HEK293 (cell line): ENCODE data around the gene SPEG.

Experiments used
- CTCF ChIA-PET: fragments of 350-600 bp; formaldehyde crosslinking; extraction: SDS; loops from one replicate; lab custom pipeline; 2021; ENCODE audit warnings: antibody characterized with exemption; lab: Yijun Ruan, JAX
- POLR2A ChIA-PET: fragments of 300-600 bp; formaldehyde crosslinking; extraction: SDS; loops from one replicate; lab custom pipeline; 2020; ENCODE audit warnings: antibody characterized with exemption, inconsistent platforms; lab: Yijun Ruan, JAX
- H3K27ac ChIP-seq: fragments of 200-500 bp; sonication (Bioruptor generic); 2 replicates; pipeline ENCODE4 v1.5.1; 2014; ENCODE audit warnings: low read depth, low read length, control low read depth, inconsistent platforms; ENCODE audit errors: extremely low read depth
- H3K36me3 ChIP-seq, 2 experiments: fragments of 200-500 bp in 1 of 2; sonication (Bioruptor generic) in 1 of 2; 1 replicate in 1 of 2; 2 replicates in 1 of 2; pipeline ENCODE4 v1.5.1; 2014 to 2017; ENCODE audit warnings: inconsistent platforms in 2 of 2, low read length in 2 of 2; ENCODE audit not compliant: control insufficient read depth in 2 of 2, insufficient read depth in 1 of 2
- H3K4me1 ChIP-seq: fragments of 200-500 bp; sonication (Bioruptor generic); 2 replicates; pipeline ENCODE4 v1.5.1; 2014; ENCODE audit warnings: mild to moderate bottlenecking, low read length, inconsistent platforms; ENCODE audit not compliant: control insufficient read depth, insufficient read depth
- H3K4me3 ChIP-seq: 2 replicates; pipeline ENCODE4 v1.5.1; 2011; ENCODE audit warnings: low read depth, mild to moderate bottlenecking, control low read depth, low read length, moderate library complexity
- H3K9me3 ChIP-seq: fragments of 200-500 bp; sonication (Bioruptor generic); 2 replicates; pipeline ENCODE4 v1.5.1; 2014; ENCODE audit warnings: low read depth, low read length, inconsistent platforms; ENCODE audit not compliant: control insufficient read depth, insufficient read depth
- GLIS1 ChIP-seq: fragments of 450-650 bp; formaldehyde crosslinking; IDR thresholded peaks from 2 replicates; pipeline ENCODE4 v1.5.1; 2016; ENCODE audit warnings: missing biosample characterization, missing genetic modification characterization
- PRDM1 ChIP-seq: fragments of 450-650 bp; formaldehyde crosslinking; IDR thresholded peaks from 2 replicates; pipeline ENCODE4; 2016; ENCODE audit warnings: missing biosample characterization, missing genetic modification characterization
- ZNF112 ChIP-seq: fragments of 450-650 bp; formaldehyde crosslinking; IDR thresholded peaks from 2 replicates; pipeline ENCODE4 v1.5.0; 2017; ENCODE audit warnings: missing biosample characterization, missing genetic modification characterization
- ZNF335 ChIP-seq: fragments of 450-650 bp; formaldehyde crosslinking; conservative IDR thresholded peaks from 2 replicates; pipeline ENCODE4 v1.5.1; 2016; ENCODE audit warnings: missing biosample characterization, missing genetic modification characterization
- ZNF629 ChIP-seq: fragments of 450-650 bp; formaldehyde crosslinking; IDR thresholded peaks from 2 replicates; pipeline ENCODE4 v1.5.1; 2017; ENCODE audit warnings: missing biosample characterization, missing genetic modification characterization
- ZNF677 ChIP-seq: fragments of 450-650 bp; IDR thresholded peaks from 2 replicates; pipeline ENCODE4 v1.5.0; 2018; ENCODE audit warnings: missing biosample characterization, mild to moderate bottlenecking, missing genetic modification characterization, moderate library complexity
- TF ChIP-seq, protein P1 (sequence below): fragments of 450-650 bp; formaldehyde crosslinking; conservative IDR thresholded peaks from 2 replicates; pipeline ENCODE4 v1.5.1; 2016; ENCODE audit warnings: low read depth, missing biosample characterization, missing genetic modification characterization
- TF ChIP-seq, protein P2 (sequence below): fragments of 450-650 bp; formaldehyde crosslinking; IDR thresholded peaks from 2 replicates; pipeline ENCODE4 v1.5.1; 2016; ENCODE audit warnings: missing biosample characterization, missing genetic modification characterization
- TF ChIP-seq, protein P3 (sequence below): fragments of 450-650 bp; formaldehyde crosslinking; IDR thresholded peaks from 2 replicates; pipeline ENCODE4 v1.5.1; 2016; ENCODE audit warnings: missing biosample characterization, missing genetic modification characterization
- TF ChIP-seq, protein P4 (sequence below): fragments of 450-650 bp; formaldehyde crosslinking; IDR thresholded peaks from 2 replicates; pipeline ENCODE4 v1.5.1; 2016; ENCODE audit warnings: missing biosample characterization, missing genetic modification characterization
- TF ChIP-seq, protein P5 (sequence below): fragments of 450-650 bp; formaldehyde crosslinking; IDR thresholded peaks from 2 replicates; pipeline ENCODE4 v1.5.1; 2016; ENCODE audit warnings: missing biosample characterization, missing genetic modification characterization
- TF ChIP-seq, protein P6 (sequence below): fragments of 450-650 bp; formaldehyde crosslinking; IDR thresholded peaks from 2 replicates; pipeline ENCODE4 v1.5.1; 2016; ENCODE audit warnings: missing biosample characterization, missing genetic modification characterization
- TF ChIP-seq, protein P7 (sequence below): fragments of 450-650 bp; formaldehyde crosslinking; IDR thresholded peaks from 2 replicates; pipeline ENCODE4 v1.5.1; 2016; ENCODE audit warnings: missing biosample characterization, missing genetic modification characterization, low read depth

Gene SPEG

DNA sequence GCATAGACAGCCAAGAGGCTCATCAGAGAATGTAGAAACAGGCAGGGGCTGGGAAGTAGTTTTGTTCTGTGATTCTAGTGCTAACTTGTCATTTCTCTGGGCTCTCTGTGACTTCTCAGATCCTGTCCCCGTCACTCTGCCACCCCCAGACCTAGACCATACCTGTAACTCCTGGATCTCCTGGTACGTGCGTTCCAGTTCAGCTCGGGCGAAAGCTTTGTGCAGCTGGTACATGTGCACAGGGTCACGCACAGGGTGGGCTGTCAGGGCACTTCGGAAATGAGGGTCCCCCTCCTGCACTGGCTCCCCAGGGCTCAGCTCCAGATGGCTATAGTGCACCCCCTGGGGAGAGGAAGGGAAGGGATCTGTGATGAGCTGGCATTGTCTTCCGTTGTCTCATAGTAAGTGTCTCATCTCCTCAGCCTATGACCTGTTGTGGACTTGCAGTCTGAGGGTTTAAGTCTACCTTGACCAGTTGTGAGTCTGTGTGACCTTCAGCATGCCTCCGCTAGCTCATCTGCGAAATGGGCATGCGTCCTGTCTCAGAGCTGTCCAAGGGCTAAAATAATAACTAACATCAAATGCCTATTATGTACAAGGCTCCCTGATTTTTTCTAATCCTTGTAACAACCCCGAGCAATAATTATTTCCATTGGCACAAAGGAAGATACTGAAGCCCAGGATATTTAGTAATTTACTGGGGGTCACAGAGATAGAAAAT is 106.3 kb downstream of the SPEG start (continued):
- TF ChIP-seq, protein P1, sequence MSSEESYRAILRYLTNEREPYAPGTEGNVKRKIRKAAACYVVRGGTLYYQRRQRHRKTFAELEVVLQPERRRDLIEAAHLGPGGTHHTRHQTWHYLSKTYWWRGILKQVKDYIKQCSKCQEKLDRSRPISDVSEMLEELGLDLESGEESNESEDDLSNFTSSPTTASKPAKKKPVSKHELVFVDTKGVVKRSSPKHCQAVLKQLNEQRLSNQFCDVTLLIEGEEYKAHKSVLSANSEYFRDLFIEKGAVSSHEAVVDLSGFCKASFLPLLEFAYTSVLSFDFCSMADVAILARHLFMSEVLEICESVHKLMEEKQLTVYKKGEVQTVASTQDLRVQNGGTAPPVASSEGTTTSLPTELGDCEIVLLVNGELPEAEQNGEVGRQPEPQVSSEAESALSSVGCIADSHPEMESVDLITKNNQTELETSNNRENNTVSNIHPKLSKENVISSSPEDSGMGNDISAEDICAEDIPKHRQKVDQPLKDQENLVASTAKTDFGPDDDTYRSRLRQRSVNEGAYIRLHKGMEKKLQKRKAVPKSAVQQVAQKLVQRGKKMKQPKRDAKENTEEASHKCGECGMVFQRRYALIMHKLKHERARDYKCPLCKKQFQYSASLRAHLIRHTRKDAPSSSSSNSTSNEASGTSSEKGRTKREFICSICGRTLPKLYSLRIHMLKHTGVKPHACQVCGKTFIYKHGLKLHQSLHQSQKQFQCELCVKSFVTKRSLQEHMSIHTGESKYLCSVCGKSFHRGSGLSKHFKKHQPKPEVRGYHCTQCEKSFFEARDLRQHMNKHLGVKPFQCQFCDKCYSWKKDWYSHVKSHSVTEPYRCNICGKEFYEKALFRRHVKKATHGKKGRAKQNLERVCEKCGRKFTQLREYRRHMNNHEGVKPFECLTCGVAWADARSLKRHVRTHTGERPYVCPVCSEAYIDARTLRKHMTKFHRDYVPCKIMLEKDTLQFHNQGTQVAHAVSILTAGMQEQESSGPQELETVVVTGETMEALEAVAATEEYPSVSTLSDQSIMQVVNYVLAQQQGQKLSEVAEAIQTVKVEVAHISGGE (tag by site-specific recombination): no peak

DNA sequence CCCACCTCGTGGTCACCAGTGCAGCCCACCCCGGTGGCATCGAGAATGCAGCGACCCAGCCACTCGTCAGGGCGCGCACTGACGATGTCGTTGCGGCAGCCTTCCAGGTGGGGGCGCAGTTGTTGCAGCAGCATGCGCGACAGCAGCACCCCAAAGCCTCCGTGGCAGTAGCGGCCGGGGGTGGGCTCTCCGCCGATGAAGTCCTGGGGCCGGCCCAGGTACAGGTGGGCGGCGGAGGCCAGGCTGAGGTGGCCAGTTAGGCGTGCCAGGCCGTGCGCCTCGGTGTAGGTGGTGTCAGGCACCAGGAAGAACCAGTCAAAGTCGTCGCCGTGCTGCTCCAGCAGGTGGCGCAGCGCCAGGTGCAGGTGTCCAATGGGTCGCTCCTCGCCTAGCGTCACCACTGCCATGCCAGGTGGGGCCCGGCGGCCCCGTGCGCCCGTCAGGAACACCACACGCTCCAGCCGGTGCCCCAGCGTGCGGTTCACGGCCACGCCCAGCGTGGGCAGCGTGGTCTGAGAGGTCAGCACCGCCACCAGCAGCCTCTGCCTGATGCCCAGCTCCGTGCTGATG is 107.1 kb downstream of the SPEG start:
- Histone ChIP-seq H3K27ac (no peak overlapping the region), H3K4me3 (peak overlapping the region; percentile 25), H3K4me1 (no peaks in the 10 kb centered on the region), H3K36me3 (peaks cover 0 to 32% of the 10 kb centered on the region in 2 experiments; a peak in 1 of 3 replicates), H3K9me3 (no peaks in the 10 kb centered on the region)
- CTCF ChIA-PET: interaction anchor here (0.5 to 7.2 kb wide), 82 partner anchors 10 to 1789 kb away, joined by 3 to 112 read pairs (median 4); partner anchors contain the start of genes GMPPA, INHA, OBSL1 and STK11IP
- POLR2A ChIA-PET: interaction anchor here (0.5 to 1.1 kb wide), 5 partner anchors 30 to 95 kb away, joined by 3 to 8 read pairs (median 3); partner anchors contain the start of genes GMPPA, INHA and OBSL1
- 0 out of 2 replicates have a peak, but pooled peaks have one; percentile 29 for TF ChIP-seq GLIS1
- TF ChIP-seq, protein P2, sequence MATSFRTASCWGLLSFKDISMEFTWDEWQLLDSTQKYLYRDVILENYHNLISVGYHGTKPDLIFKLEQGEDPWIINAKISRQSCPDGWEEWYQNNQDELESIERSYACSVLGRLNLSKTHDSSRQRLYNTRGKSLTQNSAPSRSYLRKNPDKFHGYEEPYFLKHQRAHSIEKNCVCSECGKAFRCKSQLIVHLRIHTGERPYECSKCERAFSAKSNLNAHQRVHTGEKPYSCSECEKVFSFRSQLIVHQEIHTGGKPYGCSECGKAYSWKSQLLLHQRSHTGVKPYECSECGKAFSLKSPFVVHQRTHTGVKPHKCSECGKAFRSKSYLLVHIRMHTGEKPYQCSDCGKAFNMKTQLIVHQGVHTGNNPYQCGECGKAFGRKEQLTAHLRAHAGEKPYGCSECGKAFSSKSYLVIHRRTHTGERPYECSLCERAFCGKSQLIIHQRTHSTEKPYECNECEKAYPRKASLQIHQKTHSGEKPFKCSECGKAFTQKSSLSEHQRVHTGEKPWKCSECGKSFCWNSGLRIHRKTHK (tag by site-specific recombination): no peak
- TF ChIP-seq, protein P3, sequence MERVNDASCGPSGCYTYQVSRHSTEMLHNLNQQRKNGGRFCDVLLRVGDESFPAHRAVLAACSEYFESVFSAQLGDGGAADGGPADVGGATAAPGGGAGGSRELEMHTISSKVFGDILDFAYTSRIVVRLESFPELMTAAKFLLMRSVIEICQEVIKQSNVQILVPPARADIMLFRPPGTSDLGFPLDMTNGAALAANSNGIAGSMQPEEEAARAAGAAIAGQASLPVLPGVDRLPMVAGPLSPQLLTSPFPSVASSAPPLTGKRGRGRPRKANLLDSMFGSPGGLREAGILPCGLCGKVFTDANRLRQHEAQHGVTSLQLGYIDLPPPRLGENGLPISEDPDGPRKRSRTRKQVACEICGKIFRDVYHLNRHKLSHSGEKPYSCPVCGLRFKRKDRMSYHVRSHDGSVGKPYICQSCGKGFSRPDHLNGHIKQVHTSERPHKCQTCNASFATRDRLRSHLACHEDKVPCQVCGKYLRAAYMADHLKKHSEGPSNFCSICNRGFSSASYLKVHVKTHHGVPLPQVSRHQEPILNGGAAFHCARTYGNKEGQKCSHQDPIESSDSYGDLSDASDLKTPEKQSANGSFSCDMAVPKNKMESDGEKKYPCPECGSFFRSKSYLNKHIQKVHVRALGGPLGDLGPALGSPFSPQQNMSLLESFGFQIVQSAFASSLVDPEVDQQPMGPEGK (tag by site-specific recombination): peak; percentile 69
- TF ChIP-seq ZNF677 (tag by site-specific recombination): no peak
- peak; percentile 71 for TF ChIP-seq ZNF629 (tag by site-specific recombination)
- TF ChIP-seq, protein P4, sequence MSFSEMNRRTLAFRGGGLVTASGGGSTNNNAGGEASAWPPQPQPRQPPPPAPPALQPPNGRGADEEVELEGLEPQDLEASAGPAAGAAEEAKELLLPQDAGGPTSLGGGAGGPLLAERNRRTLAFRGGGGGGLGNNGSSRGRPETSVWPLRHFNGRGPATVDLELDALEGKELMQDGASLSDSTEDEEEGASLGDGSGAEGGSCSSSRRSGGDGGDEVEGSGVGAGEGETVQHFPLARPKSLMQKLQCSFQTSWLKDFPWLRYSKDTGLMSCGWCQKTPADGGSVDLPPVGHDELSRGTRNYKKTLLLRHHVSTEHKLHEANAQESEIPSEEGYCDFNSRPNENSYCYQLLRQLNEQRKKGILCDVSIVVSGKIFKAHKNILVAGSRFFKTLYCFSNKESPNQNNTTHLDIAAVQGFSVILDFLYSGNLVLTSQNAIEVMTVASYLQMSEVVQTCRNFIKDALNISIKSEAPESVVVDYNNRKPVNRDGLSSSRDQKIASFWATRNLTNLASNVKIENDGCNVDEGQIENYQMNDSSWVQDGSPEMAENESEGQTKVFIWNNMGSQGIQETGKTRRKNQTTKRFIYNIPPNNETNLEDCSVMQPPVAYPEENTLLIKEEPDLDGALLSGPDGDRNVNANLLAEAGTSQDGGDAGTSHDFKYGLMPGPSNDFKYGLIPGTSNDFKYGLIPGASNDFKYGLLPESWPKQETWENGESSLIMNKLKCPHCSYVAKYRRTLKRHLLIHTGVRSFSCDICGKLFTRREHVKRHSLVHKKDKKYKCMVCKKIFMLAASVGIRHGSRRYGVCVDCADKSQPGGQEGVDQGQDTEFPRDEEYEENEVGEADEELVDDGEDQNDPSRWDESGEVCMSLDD (tag by site-specific recombination): peak; percentile 96
- TF ChIP-seq ZNF335 (tag by site-specific recombination): peak; percentile 47; the same call in 1 of the 2 replicates
- TF ChIP-seq, protein P5, sequence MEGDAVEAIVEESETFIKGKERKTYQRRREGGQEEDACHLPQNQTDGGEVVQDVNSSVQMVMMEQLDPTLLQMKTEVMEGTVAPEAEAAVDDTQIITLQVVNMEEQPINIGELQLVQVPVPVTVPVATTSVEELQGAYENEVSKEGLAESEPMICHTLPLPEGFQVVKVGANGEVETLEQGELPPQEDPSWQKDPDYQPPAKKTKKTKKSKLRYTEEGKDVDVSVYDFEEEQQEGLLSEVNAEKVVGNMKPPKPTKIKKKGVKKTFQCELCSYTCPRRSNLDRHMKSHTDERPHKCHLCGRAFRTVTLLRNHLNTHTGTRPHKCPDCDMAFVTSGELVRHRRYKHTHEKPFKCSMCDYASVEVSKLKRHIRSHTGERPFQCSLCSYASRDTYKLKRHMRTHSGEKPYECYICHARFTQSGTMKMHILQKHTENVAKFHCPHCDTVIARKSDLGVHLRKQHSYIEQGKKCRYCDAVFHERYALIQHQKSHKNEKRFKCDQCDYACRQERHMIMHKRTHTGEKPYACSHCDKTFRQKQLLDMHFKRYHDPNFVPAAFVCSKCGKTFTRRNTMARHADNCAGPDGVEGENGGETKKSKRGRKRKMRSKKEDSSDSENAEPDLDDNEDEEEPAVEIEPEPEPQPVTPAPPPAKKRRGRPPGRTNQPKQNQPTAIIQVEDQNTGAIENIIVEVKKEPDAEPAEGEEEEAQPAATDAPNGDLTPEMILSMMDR (tag by site-specific recombination): peak; percentile 100
- no peak for TF ChIP-seq ZNF112 (tag by site-specific recombination)
- TF ChIP-seq, protein P6, sequence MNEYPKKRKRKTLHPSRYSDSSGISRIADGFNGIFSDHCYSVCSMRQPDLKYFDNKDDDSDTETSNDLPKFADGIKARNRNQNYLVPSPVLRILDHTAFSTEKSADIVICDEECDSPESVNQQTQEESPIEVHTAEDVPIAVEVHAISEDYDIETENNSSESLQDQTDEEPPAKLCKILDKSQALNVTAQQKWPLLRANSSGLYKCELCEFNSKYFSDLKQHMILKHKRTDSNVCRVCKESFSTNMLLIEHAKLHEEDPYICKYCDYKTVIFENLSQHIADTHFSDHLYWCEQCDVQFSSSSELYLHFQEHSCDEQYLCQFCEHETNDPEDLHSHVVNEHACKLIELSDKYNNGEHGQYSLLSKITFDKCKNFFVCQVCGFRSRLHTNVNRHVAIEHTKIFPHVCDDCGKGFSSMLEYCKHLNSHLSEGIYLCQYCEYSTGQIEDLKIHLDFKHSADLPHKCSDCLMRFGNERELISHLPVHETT (tag by site-specific recombination): peak; percentile 59; the same call in 1 of the 2 replicates
- TF ChIP-seq, protein P7, sequence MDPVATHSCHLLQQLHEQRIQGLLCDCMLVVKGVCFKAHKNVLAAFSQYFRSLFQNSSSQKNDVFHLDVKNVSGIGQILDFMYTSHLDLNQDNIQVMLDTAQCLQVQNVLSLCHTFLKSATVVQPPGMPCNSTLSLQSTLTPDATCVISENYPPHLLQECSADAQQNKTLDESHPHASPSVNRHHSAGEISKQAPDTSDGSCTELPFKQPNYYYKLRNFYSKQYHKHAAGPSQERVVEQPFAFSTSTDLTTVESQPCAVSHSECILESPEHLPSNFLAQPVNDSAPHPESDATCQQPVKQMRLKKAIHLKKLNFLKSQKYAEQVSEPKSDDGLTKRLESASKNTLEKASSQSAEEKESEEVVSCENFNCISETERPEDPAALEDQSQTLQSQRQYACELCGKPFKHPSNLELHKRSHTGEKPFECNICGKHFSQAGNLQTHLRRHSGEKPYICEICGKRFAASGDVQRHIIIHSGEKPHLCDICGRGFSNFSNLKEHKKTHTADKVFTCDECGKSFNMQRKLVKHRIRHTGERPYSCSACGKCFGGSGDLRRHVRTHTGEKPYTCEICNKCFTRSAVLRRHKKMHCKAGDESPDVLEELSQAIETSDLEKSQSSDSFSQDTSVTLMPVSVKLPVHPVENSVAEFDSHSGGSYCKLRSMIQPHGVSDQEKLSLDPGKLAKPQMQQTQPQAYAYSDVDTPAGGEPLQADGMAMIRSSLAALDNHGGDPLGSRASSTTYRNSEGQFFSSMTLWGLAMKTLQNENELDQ: no peak
- no peak for TF ChIP-seq PRDM1 (tag by site-specific recombination)
